ENCODE data around the gene UQCRQ.

Gene UQCRQ

GRCh38 chr5:132866342-132867045 is at the start of gene UQCRQ, which contains the start of gene GDF9:
Gene UQCRQ (plus strand): TSS chr5:132866642. CDS start chr5:132866882, 240 bp downstream.
Gene GDF9 (minus strand): TSS chr5:132866469. CDS start chr5:132864533, 1,936 bp downstream.
- DNase-seq = peak; percentile 98 to 100

DNA sequence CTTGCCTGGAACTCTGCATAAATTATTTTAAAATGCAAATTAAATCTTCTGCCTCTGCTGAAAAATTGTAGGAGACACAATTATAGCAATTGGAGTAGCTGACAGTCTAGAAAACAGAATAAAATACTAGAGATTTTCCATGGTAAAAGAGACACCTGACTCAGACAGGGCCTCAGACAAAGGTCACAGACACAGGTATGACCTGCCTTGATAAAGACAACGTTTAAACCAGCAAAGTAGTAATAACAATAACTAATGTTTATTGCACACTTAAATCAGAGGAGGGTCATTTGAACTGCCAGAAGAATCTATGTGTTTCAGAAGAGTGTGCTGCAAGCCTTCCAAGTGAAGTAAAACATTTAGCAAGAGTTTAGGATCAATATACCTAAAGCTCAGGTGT is 49.4 kb upstream of the UQCRQ start:
- DNase-seq = no peak

DNA sequence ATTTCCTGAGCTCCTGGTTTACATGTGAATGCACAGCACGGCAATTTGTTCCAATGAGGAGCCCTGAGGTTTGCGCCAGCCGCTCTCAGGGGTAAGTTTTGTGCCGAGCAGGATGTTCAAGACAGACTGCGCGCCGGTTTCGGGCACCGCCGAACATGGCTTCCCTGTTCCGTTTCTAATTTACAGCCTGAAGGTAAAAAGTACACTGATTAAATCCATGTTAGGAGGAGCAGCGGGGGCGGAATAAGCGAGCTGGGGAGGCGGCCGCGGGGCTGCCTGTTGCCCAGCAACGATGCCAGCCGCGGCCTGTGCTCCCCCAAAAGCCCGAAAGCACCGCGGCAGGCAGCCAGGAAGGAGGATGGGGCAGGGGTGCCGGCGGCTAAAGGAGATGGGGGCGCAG is 47.0 kb upstream of the UQCRQ start:
- DNase-seq = peak; percentile 35 to 54

DNA sequence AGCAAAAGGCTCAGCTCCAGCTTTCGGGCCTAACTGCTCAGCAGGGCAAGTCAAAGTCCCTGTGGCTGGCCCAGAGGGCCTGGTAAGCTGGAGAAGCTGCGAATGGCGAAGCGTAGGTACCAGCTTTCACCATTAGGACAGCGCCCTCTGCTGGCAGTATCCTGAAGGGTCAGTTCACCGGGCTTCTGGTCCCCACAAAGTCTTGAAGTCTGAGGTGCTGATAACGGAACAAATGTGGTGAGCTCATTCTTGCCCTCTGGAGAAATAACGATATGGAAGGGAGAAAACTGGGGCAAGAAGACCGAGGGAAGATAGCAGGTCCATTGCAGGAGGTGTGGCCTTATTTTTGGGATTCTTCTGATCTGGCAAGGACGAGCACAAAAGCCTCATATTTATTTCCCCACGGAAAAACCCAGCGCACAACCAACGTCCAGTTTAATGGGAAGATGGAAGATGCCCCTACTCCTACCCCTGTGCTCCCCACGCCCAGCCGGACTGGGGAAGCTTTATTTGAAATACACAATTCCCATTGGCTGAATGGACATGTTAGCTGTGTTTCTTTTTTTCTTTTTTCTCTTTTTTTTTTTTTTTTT is 46.2 kb upstream of the UQCRQ start:
- peak; percentile 92 to 96 for DNase-seq

- DNase-seq = peak in 1 of 2 donors; percentile 66
These were observed 45.1 kb upstream of the UQCRQ start for GRCh38 chr5:132821350-132821749.

DNA sequence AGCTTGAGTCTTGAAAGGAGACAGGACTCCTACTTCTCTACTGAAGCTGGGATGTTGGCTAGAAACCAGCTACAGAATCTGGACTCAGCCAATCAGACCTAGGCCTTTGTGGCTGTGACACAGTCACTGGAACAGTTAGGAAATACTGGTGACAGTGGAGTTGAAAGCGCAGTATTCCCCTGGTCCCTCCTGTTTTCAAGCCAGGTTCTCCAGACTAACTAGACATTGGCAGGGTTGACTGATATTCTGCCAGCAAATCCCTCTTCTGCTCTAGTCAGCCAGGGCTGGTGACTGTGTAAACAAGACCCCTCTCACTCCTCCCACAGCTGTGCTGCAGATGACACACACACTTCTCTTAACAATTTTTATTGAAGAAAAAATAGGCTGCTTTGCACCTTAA is 44.7 kb upstream of the UQCRQ start:
- peak; percentile 50 to 63 for DNase-seq

GRCh38 chr5:132822650-132823480 is 43.6 kb upstream of the UQCRQ start:
- DNase-seq = peak in 1 of 2 donors; percentile 44

DNA sequence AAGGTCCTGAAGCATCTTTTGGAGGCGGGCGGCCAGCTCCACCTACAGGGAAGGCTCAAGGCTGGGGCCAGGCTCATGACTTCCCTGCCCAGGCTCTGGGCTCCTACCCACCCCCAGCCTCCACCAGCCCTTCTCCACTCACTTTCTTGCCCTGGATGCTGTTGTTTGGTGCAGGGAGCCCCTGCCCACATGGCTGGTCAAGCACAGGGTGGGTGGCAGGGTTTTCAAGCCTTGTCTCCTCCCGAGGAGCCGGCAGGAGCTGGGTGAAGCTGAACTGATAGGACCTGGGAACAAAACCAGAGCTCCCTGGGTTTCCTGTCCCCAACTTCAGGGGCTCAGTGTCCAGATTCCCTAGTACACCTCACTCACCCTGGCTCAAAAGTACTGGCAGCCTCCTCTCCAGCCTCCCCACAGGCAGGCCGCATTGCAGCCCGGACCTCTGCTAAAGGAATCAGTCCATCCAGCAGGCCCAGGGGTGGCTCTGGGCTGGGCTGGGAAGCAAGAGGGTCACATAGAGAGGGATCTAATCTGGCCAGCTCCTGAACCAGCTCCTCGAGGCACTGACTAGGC is 42.9 kb upstream of the UQCRQ start:
- no peak for DNase-seq

GRCh38 chr5:132824426-132824825 is 42.0 kb upstream of the UQCRQ start:
- no peak for DNase-seq

DNA sequence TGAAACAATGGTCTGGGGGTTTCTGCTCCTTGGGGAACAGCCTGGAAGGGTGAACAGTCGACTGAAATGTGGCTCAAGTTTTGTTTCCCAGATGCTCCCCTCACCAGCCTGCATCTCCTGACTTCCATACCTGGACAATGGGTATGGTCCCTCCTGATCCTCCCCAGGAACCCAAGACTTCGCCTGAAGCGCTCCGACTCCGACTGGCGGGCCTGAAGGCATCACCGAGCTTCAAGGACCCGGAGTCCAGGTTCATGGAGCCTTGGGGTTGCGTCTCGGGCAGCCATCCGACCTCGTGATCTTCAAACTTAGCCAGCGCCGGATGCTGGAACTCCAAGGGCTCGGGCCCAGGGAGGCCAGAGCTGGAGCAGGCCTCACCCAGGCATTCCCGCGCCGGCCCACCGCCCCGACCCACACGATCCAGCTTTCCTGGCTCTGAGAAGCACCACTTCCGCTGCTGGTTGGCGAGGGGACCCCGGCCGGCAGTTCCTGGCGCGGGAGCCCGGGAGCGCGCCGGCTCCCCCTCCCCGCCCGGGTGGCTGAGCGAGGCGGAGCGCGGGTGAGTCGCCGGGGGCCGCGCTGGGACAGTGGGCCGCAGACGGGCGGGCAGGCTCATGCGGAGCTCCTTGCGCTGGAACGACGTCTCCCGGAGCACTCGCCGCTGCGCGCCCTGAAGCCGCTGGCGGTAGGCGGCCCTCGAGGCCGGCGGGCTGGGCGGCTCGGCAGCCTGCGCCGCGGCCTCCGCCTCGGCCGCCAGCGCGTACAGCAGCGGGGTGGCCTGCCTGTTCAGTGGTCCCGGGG is 41.2 kb upstream of the UQCRQ start:
- DNase-seq = no peak

GRCh38 chr5:132825834-132826391 is 40.5 kb upstream of the UQCRQ start:
- no peak for DNase-seq

- no peak for DNase-seq
These were observed 39.9 kb upstream of the UQCRQ start for GRCh38 chr5:132826424-132827082.

DNA sequence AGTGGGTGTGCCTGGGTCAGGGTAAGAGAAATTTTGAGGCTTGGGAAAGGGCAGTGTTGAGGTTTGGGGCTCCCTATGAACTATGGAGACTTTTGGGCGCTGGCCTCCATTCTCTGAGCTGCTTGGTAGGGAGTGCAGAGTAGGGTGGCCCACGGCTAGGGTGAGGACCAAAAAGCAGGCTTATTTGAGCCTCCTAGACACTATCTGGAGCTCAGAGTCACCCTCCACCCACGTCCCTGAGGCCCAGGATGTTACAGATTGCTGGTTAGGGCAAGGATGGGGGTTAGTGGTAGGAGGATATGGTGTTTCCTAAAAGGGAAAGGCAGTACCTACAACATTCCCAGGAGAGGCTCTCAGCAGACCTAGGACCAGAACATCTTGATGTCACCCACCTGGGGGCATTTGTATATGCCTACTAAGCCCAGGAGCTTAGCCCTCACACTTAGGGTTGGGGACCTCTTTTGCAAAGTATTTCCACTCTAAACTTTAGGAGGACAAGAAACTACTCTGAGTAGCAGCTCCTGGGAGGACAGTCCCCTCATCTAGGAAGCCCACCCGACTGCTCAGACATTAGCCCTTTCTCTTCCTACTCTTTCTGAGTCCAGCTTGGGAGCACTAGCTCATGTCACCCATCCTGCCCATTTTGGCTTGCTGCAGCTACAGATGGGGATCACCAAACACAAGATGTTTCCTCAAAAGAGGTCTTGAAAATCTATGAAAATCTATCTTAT is 38.3 kb upstream of the UQCRQ start:
- DNase-seq = no peak

DNA sequence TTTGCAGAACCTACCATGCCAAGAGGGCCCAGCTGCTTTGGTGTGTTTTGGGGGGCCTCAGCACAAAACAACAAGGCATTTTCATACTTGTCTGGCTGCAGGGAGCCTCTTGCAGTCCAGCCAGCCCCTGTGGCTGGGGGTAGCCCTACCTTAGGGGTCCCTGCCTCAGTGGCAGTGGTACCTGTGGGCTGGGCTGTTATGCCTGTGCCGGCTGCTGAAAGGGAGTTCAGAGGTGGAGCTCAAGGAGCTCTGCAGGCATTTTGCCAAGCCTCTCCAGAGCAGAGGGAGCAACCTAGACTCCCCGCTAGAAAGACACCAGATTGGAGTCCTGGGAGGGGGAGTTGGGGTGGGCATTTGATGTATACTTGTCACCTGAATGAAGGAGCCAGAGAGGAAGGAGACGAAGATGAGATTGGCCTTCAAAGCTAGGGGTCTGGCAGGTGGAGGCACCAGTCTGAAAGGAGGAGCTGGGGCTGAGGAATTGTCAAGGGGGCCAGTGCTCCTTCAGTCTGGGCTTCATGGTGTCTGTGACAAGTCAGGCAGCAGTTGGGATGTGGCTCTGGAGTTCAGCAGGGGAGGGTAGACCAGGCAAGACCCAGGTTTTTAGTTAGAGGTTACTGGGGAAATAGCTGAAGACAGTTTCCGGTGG is 37.5 kb upstream of the UQCRQ start:
- DNase-seq = no peak

DNA sequence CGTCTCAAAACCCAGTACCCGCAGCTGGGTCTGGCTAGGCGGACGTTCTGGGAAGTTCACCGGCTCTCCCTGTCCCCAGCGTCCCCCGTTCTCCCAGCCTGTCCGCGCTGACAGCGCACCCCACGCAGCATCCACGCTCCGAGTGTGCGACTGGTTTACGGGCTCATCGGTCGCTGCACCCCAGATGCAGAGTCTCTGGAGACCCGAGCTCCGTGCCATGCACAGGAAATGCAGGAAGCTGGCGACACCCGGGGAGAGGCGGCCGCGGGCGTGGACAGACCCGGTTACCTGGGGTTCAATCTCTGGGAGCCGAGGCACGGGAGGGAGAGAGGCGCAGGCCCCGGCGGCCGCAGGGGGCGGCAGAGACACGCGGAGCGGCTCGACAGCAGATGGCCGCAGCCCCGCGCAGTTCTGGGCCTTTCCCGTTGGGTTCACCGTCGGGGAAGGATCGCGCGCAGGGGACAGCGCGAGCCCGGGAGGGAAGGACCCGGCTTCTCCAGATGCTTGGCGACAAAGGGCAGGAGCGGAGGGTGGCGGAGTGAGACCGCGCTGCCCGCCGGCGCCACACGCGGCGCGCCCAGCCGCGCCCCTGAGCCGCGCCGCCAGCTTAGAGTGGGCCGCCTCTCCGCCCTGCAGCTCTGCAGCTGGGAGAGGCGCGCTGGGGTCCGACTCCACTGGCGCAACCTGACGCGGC is 36.6 kb upstream of the UQCRQ start:
- DNase-seq = peak; percentile 68 to 72

GRCh38 chr5:132830436-132831094 is 35.9 kb upstream of the UQCRQ start, which contains the start of gene SHROOM1:
Gene SHROOM1 (minus strand): TSS chr5:132830647. CDS start chr5:132826140, 4,507 bp downstream.
- peak in 1 of 2 donors; percentile 37 for DNase-seq

- no peak for DNase-seq
These were observed 35.2 kb upstream of the UQCRQ start for GRCh38 chr5:132831095-132831860.

DNA sequence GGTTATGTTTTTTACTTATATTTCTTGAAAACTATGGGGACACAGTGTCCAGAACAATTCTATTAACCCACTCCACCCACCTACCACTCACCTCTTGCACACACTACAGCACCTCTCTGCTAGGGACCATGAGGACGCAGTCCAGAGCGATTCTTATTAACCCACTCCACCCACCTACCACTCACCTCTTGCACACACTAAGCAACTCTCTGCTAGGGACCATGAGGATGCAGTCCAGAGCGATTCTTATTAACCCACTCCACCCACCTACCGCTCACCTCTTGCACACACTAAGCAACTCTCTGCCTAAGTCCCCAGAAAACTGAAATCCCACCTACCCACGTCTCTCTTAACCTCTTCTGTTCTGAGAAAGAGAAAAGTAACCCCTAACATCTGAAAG is 33.8 kb upstream of the UQCRQ start:
- DNase-seq = no peak
